ENCODE measurements around the gene POM121C. TPM values are rescaled to one million over a fixed set of nuclear protein-coding genes. Genes with fewer than 3 reads are reported as not detected.
"Not testable (repeated sequence)": the region's sequence is repeated elsewhere in the genome, so short reads cannot be mapped to it uniquely, and the experiment has no call there.

The POM121C gene
- total and polyA plus RNA-seq, 2 experiments from 2014 or later: 41.5 to 44.0 TPM

- H3K4me1 ChIP-seq (ENCODE audit: insufficient read depth); DNase-seq (ENCODE audit: low spot score); H3K4me1 Mint-ChIP-seq; H3K79me2 ChIP-seq (replicated peaks; ENCODE audit: insufficient read depth); H3K36me3 ChIP-seq (ENCODE audit: insufficient read depth); H3K27ac Mint-ChIP-seq; H3F3A ChIP-seq (replicated peaks; ENCODE audit: low read depth); H3K36me3 Mint-ChIP-seq (ENCODE audit: low read depth); ATAC-seq; H4K20me1 ChIP-seq (replicated peaks; ENCODE audit: insufficient read depth); H3K9me2 ChIP-seq (ENCODE audit: insufficient read depth); H2AFZ ChIP-seq; H3K4me2 ChIP-seq; H3K4me3 Mint-ChIP-seq; H3K27me3 ChIP-seq (ENCODE audit: insufficient read depth); H3K9me3 Mint-ChIP-seq; H3K4me3 ChIP-seq; H3K27me3 Mint-ChIP-seq (ENCODE audit: insufficient read depth, low read depth, poor library complexity); H3K27ac ChIP-seq (ENCODE audit: low read depth): not testable (repeated sequence)
Measured at GRCh38 chr7:75397865-75398264, 88.2 kb downstream of the POM121C start.

DNA sequence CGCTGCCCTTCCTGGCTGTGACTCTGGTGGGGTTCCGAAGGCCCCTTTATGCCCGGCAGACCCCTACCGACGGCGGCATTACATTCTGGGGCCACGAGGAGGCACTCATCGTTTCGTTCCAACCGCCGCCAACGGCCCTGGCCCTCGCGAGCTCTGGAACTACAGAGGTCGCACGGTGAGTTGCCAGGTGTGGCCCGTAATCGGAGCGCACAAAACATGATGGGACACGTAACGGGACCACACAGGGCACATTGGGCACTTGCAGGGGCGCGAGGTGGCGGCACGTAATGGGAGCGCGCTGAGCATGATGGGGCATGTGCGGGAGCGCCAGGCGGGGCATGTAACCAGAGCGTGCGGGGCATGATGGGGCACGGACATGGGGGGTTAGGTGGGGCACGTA, 90.8 kb downstream of the POM121C start, which contains the start of gene TRIM73:
Gene TRIM73, plus strand, starts transcription at position 301 of the 400 bp plus-strand sequence. CDS start 3,305 bp downstream, outside the sequence.
- H3K27me3 ChIP-seq (ENCODE audit: insufficient read depth); H3K4me3 ChIP-seq; DNase-seq (ENCODE audit: low spot score); H3K27ac Mint-ChIP-seq; H3K9me2 ChIP-seq (ENCODE audit: insufficient read depth); H3K9me3 Mint-ChIP-seq; H3K4me1 ChIP-seq (ENCODE audit: insufficient read depth); H3K4me3 Mint-ChIP-seq; H3K36me3 Mint-ChIP-seq (ENCODE audit: low read depth); H3K27ac ChIP-seq (ENCODE audit: low read depth); H3K36me3 ChIP-seq (ENCODE audit: insufficient read depth); H3K4me2 ChIP-seq; H4K20me1 ChIP-seq (replicated peaks; ENCODE audit: insufficient read depth); H3F3A ChIP-seq (replicated peaks; ENCODE audit: low read depth); H2AFZ ChIP-seq; H3K79me2 ChIP-seq (replicated peaks; ENCODE audit: insufficient read depth); H3K4me1 Mint-ChIP-seq; H3K27me3 Mint-ChIP-seq (ENCODE audit: insufficient read depth, low read depth, poor library complexity): not testable (repeated sequence)
- peak; percentile 4; the same call in 1 of the 3 replicates for ATAC-seq

DNA sequence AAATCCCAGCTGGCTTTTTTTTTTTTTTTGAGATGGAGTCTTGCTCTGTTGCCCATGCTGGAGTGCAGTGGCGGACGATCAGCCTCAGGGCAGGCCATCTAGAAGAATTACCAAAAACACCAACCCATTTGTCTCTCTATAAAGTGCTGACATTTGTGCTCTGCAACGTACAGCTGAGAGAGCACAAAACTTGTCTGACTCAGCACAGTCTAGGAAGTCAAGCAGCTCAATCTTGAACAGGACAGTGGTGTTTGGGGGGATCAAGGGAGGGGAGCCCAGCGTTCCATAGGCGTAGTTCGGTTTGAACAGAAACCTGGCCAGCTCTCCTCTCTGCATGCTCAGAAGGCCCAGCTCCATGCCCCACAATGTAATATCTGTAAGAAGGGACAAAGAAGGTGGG, 92.9 kb downstream of the POM121C start:
- not testable (repeated sequence) for H2AFZ ChIP-seq; H3K4me3 Mint-ChIP-seq; H3K27ac Mint-ChIP-seq; H3K27ac ChIP-seq (ENCODE audit: low read depth); H3K36me3 ChIP-seq (ENCODE audit: insufficient read depth); H3K4me2 ChIP-seq; H3K4me1 Mint-ChIP-seq; H3K9me2 ChIP-seq (ENCODE audit: insufficient read depth); H3K79me2 ChIP-seq (replicated peaks; ENCODE audit: insufficient read depth); H3K27me3 Mint-ChIP-seq (ENCODE audit: insufficient read depth, low read depth, poor library complexity); H3F3A ChIP-seq (replicated peaks; ENCODE audit: low read depth); ATAC-seq; H3K4me1 ChIP-seq (ENCODE audit: insufficient read depth); H3K27me3 ChIP-seq (ENCODE audit: insufficient read depth); H3K36me3 Mint-ChIP-seq (ENCODE audit: low read depth); DNase-seq (ENCODE audit: low spot score); H4K20me1 ChIP-seq (replicated peaks; ENCODE audit: insufficient read depth); H3K4me3 ChIP-seq; H3K9me3 Mint-ChIP-seq

DNA sequence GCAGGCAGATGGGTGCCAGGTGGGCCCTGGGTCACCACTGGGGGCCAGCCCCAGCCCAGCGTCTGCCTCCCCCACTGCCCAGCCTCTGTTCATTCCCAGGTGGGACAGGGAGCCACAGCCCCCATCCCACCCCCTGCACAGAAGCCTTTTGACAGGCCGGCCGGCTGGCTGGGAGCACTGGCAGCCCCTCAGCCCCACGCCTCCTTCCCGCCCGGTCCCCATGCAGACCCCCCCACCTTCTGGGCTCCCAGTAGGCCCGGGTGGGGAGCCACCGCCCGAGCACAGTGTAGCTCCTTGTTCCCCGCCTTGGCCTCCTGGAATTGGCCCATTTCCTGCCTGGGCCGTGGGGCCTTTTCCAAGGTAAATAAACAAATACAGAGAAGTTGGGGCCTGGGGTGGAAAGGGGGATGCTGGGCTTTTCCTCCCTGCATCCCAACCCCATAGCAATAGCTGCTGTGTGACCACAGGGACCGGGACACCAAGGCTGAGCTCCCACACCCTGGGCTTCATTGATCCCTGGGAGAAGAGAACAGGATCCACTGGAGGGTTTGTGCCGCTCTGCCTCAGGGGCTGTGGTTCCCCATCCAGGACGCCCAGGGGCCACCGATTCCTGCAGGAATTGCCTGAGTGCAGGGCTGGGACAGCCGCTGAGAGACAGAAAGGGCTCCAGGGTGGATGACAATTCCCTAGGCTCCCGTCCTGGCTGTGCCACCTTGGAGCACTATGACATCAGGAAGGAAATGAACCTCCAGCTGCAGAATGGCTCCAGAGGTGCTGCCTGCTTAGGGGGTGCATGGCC, 111.4 kb downstream of the POM121C start:
- H3K4me1 ChIP-seq (ENCODE audit: insufficient read depth); H3K9me2 ChIP-seq (ENCODE audit: insufficient read depth); H3K36me3 Mint-ChIP-seq (ENCODE audit: low read depth); H3F3A ChIP-seq (replicated peaks; ENCODE audit: low read depth); H3K27me3 Mint-ChIP-seq (ENCODE audit: insufficient read depth, low read depth, poor library complexity); H3K27ac ChIP-seq (ENCODE audit: low read depth); H3K79me2 ChIP-seq (replicated peaks; ENCODE audit: insufficient read depth); H3K27me3 ChIP-seq (ENCODE audit: insufficient read depth); H3K4me3 ChIP-seq; H3K27ac Mint-ChIP-seq; H3K4me3 Mint-ChIP-seq; H4K20me1 ChIP-seq (replicated peaks; ENCODE audit: insufficient read depth); H2AFZ ChIP-seq; H3K36me3 ChIP-seq (ENCODE audit: insufficient read depth); H3K4me1 Mint-ChIP-seq; H3K9me3 Mint-ChIP-seq; H3K4me2 ChIP-seq; DNase-seq (ENCODE audit: low spot score): not testable (repeated sequence)
- ATAC-seq: peak; percentile 54

DNA sequence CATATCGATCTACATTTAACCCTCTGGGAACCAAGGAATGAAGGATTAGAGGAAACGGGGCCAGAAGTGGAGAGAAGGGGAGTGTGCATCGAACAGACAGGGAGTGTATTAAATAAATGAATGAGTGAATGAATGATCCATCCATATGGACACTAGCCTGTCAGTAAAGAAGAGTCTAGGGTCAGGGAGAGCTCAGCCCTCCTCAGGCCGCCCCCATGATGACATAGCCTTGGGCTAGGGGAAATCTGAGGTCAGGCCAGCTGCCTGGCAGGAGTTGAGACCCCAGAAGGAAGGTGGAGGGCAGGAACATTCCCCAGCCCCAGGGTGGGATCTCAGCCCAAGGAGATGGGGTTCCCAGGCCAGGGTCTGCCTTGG, 112.0 kb downstream of the POM121C start:
- H3K27me3 Mint-ChIP-seq (ENCODE audit: insufficient read depth, low read depth, poor library complexity); H3K27ac Mint-ChIP-seq; DNase-seq (ENCODE audit: low spot score); H3K4me1 ChIP-seq (ENCODE audit: insufficient read depth); H3K36me3 ChIP-seq (ENCODE audit: insufficient read depth); H3K27ac ChIP-seq (ENCODE audit: low read depth); H3K27me3 ChIP-seq (ENCODE audit: insufficient read depth); H3K4me2 ChIP-seq; H4K20me1 ChIP-seq (replicated peaks; ENCODE audit: insufficient read depth); H3K4me3 ChIP-seq; H3K4me3 Mint-ChIP-seq; H3K36me3 Mint-ChIP-seq (ENCODE audit: low read depth); H3F3A ChIP-seq (replicated peaks; ENCODE audit: low read depth); H3K4me1 Mint-ChIP-seq; H2AFZ ChIP-seq; H3K9me2 ChIP-seq (ENCODE audit: insufficient read depth); H3K79me2 ChIP-seq (replicated peaks; ENCODE audit: insufficient read depth); H3K9me3 Mint-ChIP-seq: not testable (repeated sequence)
- ATAC-seq: peak; percentile 60

- H3K4me1 ChIP-seq (ENCODE audit: insufficient read depth); H2AFZ ChIP-seq; H3K27me3 Mint-ChIP-seq (ENCODE audit: insufficient read depth, low read depth, poor library complexity); H3K9me2 ChIP-seq (ENCODE audit: insufficient read depth); ATAC-seq; H3K27me3 ChIP-seq (ENCODE audit: insufficient read depth); H3K36me3 Mint-ChIP-seq (ENCODE audit: low read depth); H3K4me3 ChIP-seq; DNase-seq (ENCODE audit: low spot score); H3K27ac Mint-ChIP-seq; H3K9me3 Mint-ChIP-seq; H3K27ac ChIP-seq (ENCODE audit: low read depth); H3K4me2 ChIP-seq; H3K36me3 ChIP-seq (ENCODE audit: insufficient read depth); H3K4me1 Mint-ChIP-seq; H4K20me1 ChIP-seq (replicated peaks; ENCODE audit: insufficient read depth); H3F3A ChIP-seq (replicated peaks; ENCODE audit: low read depth); H3K4me3 Mint-ChIP-seq; H3K79me2 ChIP-seq (replicated peaks; ENCODE audit: insufficient read depth): not testable (repeated sequence)
Measured at GRCh38 chr7:75367313-75367712, 118.8 kb downstream of the POM121C start.
